CD4-positive, alpha-beta T cell treated with Interleukin-17A for 4 hours (primary cell): ENCODE measurements around the gene SPTBN2.
A peak's percentile ranks its signal among the peaks of the same experiment; 100 is the strongest.
"Not testable (repeated sequence)": the region's sequence is repeated elsewhere in the genome, so short reads cannot be mapped to it uniquely, and the experiment has no call there.

ENCODE experiments used
- DNase-seq: peaks from one replicate; pipeline ENCODE4 v3.0.0-alpha.2; 2020; ENCODE audit warnings: mixed read lengths

The SPTBN2 gene

DNA sequence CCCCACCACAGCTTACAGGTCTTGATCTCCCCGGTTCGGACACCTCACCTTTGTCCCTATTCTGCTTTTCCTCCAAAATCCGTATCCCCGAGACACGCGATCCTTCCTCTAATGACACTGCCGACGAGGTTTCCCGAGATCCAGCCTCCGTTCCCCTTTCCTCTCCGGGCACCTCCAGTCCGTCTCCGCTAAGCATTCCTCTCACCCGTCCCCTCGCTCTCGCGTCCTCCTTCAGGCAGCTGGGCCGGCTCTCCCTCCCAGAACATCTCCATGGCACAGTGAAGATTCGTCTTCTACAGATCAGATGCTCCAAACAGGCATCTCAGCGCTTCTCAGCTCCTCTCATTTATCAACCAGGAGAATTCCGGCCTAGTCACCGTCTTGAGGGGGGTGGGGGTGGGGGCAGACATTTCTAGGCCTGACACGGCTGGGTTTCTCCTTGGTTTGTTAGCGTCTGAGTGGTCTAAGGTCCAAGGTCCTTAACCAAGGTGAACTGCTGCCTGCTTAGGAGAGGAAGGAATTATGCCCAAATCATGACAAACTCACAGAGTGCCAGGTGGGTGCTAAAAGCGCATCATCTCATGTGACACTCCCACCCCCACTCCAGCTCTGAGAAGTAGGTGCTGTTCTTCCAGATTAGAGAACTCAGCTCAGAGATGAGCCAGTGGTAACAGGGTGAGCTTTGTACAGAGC lies at the start of gene SPTBN2:
SPTBN2 (minus strand) TSS at position 524 of the 693 bp plus-strand sequence. CDS start 7,976 bp downstream, outside the sequence.
- no peak for DNase-seq

DNA sequence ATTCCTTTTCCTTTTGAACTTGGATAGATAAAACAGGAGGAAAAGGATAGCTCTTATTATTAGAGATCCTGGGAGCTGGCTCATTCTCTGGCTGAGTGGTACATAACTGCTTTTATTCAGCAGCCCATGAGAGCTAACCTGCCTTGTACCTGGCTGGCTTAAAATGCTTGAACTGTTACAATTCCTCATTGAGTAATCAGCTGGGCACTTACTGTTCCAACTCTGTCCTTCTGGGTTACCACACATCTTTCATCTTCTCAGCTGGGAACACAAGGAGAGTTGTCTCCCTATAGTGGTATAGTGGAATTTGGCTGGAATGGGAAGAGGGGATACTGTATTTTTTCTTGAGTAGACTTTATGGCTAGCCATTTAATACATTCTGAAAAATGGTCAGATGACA lies 39.8 kb upstream of the SPTBN2 start:
- no peak for DNase-seq

GRCh38 chr11:66768088-66768521 lies 39.1 kb upstream of the SPTBN2 start:
- no peak for DNase-seq

DNA sequence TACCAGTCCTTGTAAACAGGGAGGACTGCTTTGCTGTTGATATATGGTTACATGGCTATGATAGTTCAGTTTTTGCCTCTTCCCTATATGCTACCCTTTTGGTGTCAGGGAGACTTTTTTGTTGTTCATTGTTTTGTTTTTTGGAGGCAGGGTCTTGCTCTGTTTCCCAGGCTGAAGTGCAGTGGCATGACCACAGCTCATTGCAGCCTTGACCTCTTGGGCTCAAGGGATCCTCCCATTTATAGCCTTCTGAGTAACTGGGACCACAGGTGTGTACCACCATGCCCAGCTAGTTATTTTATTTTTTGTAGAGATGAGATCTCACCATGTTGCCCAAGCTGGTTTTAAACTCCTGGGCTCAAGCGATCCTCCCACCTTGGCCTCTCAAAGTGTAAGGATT lies 38.6 kb upstream of the SPTBN2 start:
- no peak for DNase-seq

DNA sequence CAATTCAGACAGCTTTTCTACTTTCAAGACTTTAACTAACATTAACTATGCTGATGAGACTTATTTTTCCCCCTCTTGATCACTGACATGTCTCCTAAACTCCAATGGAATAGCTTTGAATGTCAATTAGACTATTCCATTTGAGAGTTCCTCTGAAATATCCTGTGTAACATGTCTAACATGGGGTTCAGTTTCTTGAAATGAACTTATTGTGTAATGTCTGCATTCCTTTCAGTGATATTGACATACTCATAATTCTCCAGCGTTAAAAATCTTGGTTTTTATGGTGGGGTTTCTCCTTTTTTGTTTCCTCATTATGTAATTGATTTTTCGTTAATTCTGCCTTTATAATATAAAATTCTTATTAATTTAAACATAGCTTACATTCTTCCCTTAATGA lies 37.7 kb upstream of the SPTBN2 start:
- DNase-seq, result no peak

DNA sequence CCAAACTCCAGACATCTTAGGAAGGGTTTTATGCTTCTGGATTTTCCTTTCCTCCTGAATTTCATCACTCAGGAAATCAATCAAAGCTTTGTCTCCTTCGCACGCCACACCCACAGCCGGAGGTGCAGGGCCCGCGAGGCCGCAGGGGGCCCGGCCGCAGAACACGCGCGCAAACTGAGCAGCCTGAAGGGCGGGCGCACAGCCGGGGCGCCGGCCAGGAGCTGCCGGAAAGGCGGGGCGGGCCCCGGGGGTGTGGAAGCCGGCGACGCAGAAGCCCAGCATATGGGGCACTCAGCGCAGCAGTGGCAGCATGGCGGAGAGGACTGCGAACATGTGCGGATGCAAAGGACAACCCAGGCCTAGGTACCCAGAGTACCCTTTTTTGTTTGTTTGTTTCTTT lies 33.1 kb upstream of the SPTBN2 start:
- DNase-seq, result no peak

DNA sequence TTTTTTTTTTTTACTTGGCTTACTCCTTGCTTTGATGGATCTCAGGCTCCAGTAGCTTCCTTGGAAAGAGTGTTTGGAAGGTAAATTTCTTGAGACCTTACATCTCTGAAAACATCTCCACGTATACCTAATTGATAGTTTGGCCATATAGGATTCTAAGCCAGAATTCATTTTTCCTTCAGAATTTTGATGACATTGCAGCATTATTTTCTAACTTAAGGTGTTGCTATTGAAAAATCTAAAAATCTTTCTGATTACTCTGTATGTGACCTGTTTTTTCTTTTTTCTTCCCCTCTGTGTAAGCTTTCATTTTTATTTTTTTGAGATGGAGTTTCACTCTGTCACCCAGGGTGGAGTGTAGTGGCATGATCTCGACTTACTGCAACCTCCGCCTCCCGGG lies 23.1 kb upstream of the SPTBN2 start:
- DNase-seq, result no peak

GRCh38 chr11:66749091-66749490 lies 20.1 kb upstream of the SPTBN2 start:
- DNase-seq, result no peak

- DNase-seq, result no peak
Observed at GRCh38 chr11:66747480-66747879, 18.5 kb upstream of the SPTBN2 start.

DNA sequence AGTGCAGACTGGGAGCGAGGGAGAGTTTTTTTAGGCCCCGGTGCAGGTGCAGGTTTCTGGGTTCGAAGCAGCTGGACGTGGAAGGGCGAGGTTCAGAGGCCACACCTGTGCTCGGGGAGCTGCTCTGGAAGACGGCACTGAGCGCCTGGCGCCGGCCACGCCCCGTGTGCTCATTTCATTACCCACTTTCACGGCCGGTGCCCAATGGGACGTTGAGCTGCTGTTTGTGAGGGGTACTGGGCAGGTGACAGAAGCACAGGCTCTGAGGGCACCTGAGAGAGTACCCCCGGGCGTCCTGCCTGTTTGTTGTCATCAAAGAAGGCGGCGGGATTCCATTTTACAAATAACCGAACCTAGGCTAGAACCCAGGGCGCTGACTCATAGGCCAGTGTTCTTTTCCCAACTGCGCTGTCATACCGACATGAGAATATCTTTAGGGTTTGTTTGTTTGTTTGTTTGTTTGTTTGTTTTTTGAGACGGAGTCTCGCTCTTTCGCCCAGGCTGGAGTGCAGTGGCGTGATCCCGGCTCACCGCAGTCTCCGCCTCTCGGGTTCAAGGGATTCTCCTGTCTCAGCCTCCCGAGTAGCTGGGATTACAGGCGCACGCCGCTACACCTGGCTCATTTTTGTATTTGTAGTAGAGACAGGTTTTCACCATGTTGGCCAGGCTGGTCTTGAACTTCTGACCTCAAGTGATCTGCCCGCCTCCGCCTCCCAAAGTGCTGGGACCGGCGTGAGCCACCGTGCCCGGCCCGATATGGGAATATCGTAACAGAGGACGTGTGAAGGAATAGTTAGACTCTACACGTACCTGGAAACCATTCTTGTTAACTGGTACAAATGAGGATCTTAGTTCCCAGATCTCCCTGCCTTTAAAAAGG lies 16.6 kb upstream of the SPTBN2 start:
- peak; percentile 66 for DNase-seq

GRCh38 chr11:66744485-66745355 lies 15.7 kb upstream of the SPTBN2 start:
- peak; percentile 91 for DNase-seq

DNA sequence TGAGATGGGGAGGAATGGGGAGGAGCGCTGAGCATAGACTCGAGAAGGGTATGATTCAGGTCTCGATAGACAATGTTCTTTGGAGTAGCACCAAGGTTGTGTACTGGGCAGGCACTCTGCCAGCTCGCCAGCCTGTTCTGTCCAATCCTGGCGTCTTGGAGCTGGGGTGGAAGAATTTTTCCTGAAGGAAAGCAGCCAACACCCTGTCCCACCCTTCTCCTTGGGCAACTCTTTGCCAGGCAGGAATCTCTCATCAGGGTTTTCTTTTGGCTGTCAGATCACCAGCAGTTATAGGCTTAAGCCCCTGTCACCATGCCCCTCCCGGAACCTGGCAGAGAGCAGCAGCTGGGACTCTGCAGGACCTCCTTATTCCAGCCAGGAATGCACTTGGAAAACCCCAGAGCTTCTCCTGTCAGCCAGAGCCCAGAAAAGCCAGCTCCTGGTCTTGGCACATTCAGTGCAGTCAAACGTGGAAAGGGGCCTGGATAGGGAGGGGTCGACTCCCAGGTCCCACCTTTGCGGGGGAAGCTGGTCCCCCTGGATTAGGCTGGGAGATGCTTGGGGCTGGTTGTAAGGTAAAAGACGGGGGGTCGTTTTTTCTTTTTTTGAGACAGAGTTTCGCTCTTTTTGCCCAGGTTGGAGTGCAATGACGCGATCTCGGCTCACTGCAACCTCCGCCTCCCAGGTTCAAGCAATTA lies 14.4 kb upstream of the SPTBN2 start:
- DNase-seq, result no peak

DNA sequence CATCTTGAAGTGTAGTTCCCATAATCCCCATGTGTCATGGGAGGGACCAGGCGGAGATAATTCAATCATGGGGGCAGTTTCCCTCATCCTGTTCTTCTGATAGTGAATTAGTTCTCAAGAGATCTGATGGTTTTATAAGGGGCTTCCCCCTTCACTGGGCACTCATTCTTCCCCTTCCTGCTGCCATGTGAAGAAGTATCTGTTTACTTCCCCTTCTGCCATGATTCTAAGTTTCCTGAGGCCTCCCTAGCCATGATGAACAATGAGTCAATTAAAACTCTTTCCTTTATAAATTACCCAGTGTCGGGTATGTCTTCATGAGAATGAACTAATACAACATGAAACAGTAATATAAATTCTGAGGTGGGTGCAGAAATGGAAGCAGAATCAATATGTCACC lies 12.1 kb upstream of the SPTBN2 start:
- DNase-seq, result no peak

DNA sequence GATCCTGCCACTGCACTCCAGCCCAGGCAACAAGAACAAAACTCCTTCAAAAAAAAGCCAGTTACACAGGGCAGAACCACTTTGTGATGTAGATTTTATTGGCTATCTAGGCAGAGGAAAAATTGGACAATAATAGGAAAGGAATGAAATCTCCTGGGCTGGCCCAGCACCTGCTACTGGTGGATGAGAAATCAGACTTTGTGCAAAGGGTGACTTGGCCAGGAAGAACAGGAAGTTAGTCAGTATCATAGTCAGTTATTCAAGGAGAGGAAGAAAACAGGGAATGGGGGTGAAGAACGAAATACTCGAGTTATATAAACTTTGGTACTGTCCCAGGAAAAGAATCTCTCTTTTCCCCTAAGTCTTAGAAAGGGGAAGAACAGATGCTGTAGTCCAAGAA lies 11.0 kb upstream of the SPTBN2 start:
- DNase-seq, result no peak

DNA sequence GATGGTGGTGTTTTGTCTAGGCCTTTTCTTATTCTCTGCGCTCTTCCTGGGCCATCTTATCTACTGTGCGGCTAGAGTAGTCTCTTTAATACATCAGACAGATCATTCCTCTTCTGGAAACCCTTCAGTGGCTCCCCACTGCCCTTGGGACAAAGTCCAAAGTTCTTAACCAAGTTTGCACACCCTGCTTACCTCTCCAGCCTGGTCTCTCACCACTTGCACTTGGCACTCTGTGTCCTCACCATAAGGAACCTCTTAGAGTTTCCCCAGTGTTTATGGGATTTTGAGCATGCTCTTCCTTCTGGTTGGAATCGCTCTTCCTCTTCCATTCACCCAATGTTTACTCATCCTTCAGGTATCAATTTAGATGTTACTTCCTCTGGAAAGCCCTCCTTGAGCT lies 5.2 kb upstream of the SPTBN2 start:
- no peak for DNase-seq

GRCh38 chr11:66729447-66729846 lies 431 bp upstream of the SPTBN2 start:
- DNase-seq, result no peak

DNA sequence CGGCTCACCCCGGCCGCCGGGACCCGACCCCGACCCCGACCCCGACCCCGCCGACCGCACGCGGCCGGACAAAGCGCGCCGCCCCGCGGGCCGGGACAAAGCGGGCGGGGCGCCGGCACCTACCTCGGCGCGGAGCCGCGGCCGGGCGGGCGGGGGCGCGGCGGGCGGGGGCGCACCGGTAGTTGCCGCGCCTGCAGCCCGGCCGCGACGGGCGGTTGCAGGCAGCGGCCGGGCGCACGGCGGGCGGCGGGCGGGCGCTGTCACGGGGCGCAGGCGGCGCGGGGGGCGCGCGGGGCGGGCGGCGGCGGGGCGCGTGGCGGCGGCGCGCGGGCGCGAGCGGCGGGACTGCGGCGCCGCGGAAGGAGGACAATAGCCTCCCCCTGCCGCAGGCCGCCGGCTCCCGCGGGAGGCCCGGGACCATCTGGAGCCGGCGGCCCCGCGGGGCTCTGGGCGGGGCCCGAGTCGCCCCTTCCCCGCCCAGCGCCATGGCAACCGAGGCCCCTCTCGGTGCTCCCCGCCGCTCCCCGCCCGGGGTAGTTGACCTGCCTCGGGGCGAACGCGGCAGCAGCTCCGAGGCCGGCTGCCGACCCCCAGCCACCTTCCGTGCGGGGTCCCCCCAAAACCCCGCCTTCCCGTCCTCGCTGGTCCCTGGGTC lies 851 bp downstream of the SPTBN2 start:
- peak; percentile 10 for DNase-seq

DNA sequence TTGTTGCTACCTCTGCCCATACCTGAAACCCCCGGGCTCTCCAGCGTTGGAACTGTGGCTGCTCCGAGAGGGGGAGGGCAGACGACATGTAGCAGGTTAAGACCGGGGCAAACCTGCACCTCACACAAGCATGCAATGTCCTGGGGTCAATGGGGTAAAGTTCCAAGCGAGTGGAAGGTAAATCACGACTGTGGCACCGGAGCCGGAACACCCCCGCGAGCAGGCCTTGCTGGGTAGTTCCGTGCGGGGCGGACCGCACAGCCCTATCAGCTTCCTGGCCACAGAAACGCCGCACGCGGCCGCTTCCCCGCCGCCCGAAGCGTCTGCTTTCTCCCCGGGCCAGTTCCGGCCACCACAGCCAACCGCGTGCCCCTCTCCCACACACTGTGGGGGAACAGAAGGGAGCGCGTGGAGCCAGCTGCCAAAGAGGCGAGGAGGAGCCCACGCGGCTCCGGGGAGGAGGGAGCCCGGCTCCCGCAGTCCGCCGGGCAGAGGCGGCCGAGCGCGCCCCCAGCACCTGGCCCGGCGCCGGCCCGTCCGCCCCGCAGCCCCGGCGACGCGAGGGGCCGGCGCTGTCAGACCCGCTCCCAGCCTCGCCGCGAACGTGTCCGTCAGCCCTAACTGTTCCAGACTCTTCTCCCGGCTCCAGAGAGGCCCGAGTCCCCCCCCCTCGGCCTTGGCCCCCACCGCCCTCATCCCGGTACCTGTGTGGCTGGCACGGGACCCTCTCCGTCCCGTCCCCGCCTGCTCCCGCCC lies 1.6 kb downstream of the SPTBN2 start:
- DNase-seq, result peak; percentile 30

DNA sequence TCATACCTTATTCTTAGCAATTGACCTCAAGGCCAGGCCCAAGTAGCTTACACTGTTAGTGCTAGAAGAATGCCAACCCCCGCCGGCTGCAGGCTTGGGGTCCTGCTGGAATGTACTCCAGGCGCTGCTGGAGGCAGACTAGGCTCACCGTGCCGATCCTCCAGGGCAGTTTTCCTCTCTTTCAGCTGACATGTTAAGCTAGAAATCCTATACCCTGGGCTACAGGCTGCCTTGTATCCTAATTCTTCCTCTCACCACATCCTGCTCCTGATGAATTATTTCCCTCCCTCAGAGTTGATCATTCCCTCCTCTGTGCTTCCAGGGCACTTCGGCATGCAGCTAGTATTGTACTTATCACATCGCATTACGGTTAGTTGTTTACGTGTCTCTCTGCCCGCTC lies 3.4 kb downstream of the SPTBN2 start:
- no peak for DNase-seq

GRCh38 chr11:66725114-66725513 lies 3.9 kb downstream of the SPTBN2 start:
- no peak for DNase-seq

DNA sequence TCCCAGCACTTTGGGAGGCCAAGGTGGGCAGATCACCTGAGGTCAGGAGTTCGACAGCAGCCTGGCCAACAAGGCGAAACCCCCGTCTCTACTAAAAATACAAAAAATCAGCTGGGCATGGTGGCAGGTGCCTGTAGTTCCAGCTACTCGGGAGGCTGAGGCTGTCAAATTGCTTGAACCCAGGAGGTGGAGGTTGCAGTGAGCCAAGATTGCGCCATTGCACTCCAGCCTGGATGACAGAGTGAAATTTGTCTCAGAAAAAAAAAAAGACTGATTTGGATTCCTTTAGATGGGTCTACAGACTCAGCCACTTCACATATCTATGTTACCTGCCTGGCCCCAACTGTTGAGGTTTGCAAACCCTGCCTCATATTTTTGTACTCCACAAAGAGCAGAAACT lies 4.8 kb downstream of the SPTBN2 start:
- not testable (repeated sequence) for DNase-seq
